ENCODE results near the gene SLC25A33. TPM values are rescaled to one million over a fixed set of nuclear protein-coding genes. Genes with fewer than 3 reads are reported as not detected.

Gene SLC25A33
- polyA plus RNA-seq, 2 of the 4 experiments (the other 2 are of a cell fraction): 3.1 to 4.9 TPM

DNA sequence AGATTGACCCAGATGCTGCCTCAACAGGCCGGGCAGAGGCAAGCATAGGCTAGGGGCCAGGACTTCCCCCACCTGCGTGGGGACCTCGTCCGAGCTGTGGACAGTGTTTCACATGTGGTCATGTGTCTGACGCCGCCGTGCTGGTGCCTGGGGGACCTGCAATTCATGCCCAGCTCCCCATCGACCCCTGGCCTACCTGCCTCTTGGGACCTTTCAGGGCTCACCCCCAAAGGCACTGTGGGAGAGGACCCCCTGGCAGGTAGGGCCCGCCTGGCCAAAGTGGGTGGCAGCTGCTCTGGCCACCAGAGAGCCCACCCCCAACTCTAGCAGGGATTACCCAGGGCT, 53.9 kb downstream of the SLC25A33 start:
- Histone ChIP-seq H3K4me2 (no peak overlapping the region), H3K4me3 (no peak overlapping the region), H3K27ac (no peak overlapping the region), H3K4me1 (peaks cover 9% of the 10 kb centered on the region; the same call in 2 of the 3 replicates), H3K9me3 (no peaks in the 10 kb centered on the region)
- ChIA-PET POLR2A (no interaction called here), CTCF (interaction anchor here (1.1 to 1.5 kb wide), 3 partner anchors 23 to 98 kb away, joined by 4 to 7 read pairs (median 6); no protein-coding TSS in a partner anchor)
- FAIRE-seq: no peak
- no peak for DNase-seq (ENCODE audit: low read depth in 1 of 2, low spot score in 1 of 2)
- ATAC-seq: no peak
- 73% methylated on average over 2 of the region's 9 CpGs for WGBS (ENCODE audit: missing lambda C conversion rate)
- TF ChIP-seq, protein P1, sequence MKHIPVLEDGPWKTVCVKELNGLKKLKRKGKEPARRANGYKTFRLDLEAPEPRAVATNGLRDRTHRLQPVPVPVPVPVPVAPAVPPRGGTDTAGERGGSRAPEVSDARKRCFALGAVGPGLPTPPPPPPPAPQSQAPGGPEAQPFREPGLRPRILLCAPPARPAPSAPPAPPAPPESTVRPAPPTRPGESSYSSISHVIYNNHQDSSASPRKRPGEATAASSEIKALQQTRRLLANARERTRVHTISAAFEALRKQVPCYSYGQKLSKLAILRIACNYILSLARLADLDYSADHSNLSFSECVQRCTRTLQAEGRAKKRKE (CRISPR knock-in tag; IDR thresholded peaks at IDR 0.05; ENCODE audit: low read depth): no peak
- TF ChIP-seq EHMT2 (IDR thresholded peaks at IDR 0.05; ENCODE audit: low read depth) (no peak), HOXB5 (CRISPR knock-in tag; IDR thresholded peaks at IDR 0.05) (no peak), NR3C1 (IDR thresholded peaks at IDR 0.05) (no peak), TFCP2L1 (CRISPR knock-in tag; IDR thresholded peaks at IDR 0.05) (no peak), ZNF302 (CRISPR knock-in tag; IDR thresholded peaks at IDR 0.05) (no peak), EHF (CRISPR knock-in tag; IDR thresholded peaks at IDR 0.05) (no peak), SMC3 (IDR thresholded peaks at IDR 0.05) (no peak), BCL3 (IDR thresholded peaks at IDR 0.05) (no peak), MYC (IDR thresholded peaks at IDR 0.05; ENCODE audit: borderline replicate concordance, low read length) (no peak), ESRRA (IDR thresholded peaks at IDR 0.05; ENCODE audit: borderline replicate concordance, low read length) (no peak), PBX3 (IDR thresholded peaks at IDR 0.05) (no peak), ELK1 (IDR thresholded peaks at IDR 0.05; ENCODE audit: low read depth, low read length) (no peak), PHF8 (IDR thresholded peaks at IDR 0.05; ENCODE audit: borderline replicate concordance, low read depth) (no peak), NFE2L2 (conservative IDR thresholded peaks at IDR 0.05; ENCODE audit: low read length) (no peak)

GRCh38 chr1:9593492-9594465, 54.5 kb downstream of the SLC25A33 start:
- Histone ChIP-seq H3K4me2 (no peak overlapping the region), H3K9me3 (no peaks in the 10 kb centered on the region), H3K4me3 (no peak overlapping the region), H3K4me1 (peaks cover 9% of the 10 kb centered on the region; the same call in 2 of the 3 replicates), H3K27ac (no peak overlapping the region)
- POLR2A ChIA-PET: no interaction called here
- 87% methylated on average over 18 of the region's 25 CpGs for WGBS (ENCODE audit: missing lambda C conversion rate)
- FAIRE-seq (no peak), ATAC-seq (peak in 1 of 2 experiments; percentile 12; a peak in 1 of 6 replicates), DNase-seq (ENCODE audit: low read depth in 1 of 2, low spot score in 1 of 2) (peak in 1 of 2 experiments; percentile 13)
- CTCF ChIA-PET: interaction anchor here (1.0 to 1.4 kb wide), 3 partner anchors 9 to 98 kb away, joined by 3 to 7 read pairs (median 3); no protein-coding TSS in a partner anchor
- no peak for TF ChIP-seq USF2 (IDR thresholded peaks at IDR 0.05)
- no peak for TF ChIP-seq HOXB13 (CRISPR knock-in tag; IDR thresholded peaks at IDR 0.05; ENCODE audit: low read depth)
- no peak for TF ChIP-seq SMC3 (IDR thresholded peaks at IDR 0.05)
- TF ChIP-seq JUN (IDR thresholded peaks at IDR 0.05): no peak
- TF ChIP-seq CBX8 (IDR thresholded peaks at IDR 0.05): no peak
- TF ChIP-seq MYC (IDR thresholded peaks at IDR 0.05; ENCODE audit: borderline replicate concordance, low read length): no peak
- TF ChIP-seq RFX5 (IDR thresholded peaks at IDR 0.05): no peak
- no peak for TF ChIP-seq TFCP2L1 (CRISPR knock-in tag; IDR thresholded peaks at IDR 0.05)
- no peak for TF ChIP-seq MAX (IDR thresholded peaks at IDR 0.05)
- TF ChIP-seq, protein P2, sequence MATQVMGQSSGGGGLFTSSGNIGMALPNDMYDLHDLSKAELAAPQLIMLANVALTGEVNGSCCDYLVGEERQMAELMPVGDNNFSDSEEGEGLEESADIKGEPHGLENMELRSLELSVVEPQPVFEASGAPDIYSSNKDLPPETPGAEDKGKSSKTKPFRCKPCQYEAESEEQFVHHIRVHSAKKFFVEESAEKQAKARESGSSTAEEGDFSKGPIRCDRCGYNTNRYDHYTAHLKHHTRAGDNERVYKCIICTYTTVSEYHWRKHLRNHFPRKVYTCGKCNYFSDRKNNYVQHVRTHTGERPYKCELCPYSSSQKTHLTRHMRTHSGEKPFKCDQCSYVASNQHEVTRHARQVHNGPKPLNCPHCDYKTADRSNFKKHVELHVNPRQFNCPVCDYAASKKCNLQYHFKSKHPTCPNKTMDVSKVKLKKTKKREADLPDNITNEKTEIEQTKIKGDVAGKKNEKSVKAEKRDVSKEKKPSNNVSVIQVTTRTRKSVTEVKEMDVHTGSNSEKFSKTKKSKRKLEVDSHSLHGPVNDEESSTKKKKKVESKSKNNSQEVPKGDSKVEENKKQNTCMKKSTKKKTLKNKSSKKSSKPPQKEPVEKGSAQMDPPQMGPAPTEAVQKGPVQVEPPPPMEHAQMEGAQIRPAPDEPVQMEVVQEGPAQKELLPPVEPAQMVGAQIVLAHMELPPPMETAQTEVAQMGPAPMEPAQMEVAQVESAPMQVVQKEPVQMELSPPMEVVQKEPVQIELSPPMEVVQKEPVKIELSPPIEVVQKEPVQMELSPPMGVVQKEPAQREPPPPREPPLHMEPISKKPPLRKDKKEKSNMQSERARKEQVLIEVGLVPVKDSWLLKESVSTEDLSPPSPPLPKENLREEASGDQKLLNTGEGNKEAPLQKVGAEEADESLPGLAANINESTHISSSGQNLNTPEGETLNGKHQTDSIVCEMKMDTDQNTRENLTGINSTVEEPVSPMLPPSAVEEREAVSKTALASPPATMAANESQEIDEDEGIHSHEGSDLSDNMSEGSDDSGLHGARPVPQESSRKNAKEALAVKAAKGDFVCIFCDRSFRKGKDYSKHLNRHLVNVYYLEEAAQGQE (IDR thresholded peaks at IDR 0.05): no peak
- TF ChIP-seq, protein P3, sequence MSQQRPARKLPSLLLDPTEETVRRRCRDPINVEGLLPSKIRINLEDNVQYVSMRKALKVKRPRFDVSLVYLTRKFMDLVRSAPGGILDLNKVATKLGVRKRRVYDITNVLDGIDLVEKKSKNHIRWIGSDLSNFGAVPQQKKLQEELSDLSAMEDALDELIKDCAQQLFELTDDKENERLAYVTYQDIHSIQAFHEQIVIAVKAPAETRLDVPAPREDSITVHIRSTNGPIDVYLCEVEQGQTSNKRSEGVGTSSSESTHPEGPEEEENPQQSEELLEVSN (IDR thresholded peaks at IDR 0.05; ENCODE audit: borderline replicate concordance, low read depth): no peak
- TF ChIP-seq RAD21 (conservative IDR thresholded peaks at IDR 0.05 in 1 of 2, IDR thresholded peaks at IDR 0.05 in 1 of 2): no peak
- no peak for TF ChIP-seq EHMT2 (IDR thresholded peaks at IDR 0.05; ENCODE audit: low read depth)

Measured in A549 (cell line).